DND-41 (cell line): ENCODE measurements around the gene SEZ6L2.

Experiments
- EZH2 ChIP-seq: IDR thresholded peaks from 3 replicates; pipeline ENCODE4 v1.6.1; 2012; ENCODE audit warnings: borderline replicate concordance, low read depth, mild to moderate bottlenecking, moderate library complexity, low read length, inconsistent platforms; ENCODE audit not compliant: severe bottlenecking
- TF ChIP-seq, protein P1 (sequence below): IDR thresholded peaks from 2 replicates; pipeline ENCODE4 v1.5.1; 2012; ENCODE audit warnings: borderline replicate concordance, low read length, moderate library complexity, mild to moderate bottlenecking; ENCODE audit not compliant: poor library complexity, severe bottlenecking; ENCODE audit errors: extremely low read depth

DNA sequence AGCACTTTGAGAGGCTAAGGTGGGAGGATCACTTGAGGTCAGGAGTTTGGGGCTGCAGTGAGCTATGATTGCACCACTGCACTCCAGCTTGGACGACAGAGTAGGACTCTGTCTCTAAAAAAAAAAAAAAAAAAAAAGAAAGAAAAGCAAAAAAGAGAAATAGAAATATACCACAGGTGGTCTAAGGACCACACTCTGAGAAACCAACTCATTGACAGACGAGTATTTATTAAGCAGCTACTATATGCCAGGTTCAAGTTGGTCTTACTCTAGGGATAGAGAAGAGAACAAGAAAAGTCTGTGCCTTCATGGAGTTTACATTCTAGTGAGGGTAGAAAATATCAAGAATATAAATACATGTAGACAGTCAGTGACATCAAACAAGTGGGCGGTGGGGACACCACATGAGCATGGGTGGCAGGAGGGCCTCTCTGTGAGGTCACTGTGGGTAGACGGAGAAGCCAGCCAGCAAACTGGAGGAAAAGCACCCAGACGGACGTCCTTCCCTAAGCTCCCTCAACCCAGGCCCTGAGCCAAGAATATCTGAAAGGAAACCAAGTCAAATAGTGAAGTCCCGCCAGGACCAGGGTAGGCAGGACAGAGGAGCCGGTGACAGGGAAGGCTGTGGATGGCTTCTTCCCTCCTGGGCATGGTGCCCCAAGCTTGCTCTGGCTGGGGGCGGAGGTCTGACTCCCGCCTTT, 41.1 kb downstream of the SEZ6L2 start:
- TF ChIP-seq, protein P1, sequence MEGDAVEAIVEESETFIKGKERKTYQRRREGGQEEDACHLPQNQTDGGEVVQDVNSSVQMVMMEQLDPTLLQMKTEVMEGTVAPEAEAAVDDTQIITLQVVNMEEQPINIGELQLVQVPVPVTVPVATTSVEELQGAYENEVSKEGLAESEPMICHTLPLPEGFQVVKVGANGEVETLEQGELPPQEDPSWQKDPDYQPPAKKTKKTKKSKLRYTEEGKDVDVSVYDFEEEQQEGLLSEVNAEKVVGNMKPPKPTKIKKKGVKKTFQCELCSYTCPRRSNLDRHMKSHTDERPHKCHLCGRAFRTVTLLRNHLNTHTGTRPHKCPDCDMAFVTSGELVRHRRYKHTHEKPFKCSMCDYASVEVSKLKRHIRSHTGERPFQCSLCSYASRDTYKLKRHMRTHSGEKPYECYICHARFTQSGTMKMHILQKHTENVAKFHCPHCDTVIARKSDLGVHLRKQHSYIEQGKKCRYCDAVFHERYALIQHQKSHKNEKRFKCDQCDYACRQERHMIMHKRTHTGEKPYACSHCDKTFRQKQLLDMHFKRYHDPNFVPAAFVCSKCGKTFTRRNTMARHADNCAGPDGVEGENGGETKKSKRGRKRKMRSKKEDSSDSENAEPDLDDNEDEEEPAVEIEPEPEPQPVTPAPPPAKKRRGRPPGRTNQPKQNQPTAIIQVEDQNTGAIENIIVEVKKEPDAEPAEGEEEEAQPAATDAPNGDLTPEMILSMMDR, result no peak
- no peak for TF ChIP-seq EZH2
